Activated CD4-positive, alpha-beta memory T cell treated with anti-CD3 and anti-CD28 coated beads, Interleukin-2, amount 10 ng/mL, durations not matched to agents 7 days and 5 days (primary cell): ENCODE results near the gene RWDD1. TPM values are rescaled to one million over a fixed set of nuclear protein-coding genes. Genes with fewer than 3 reads are reported as not detected.

Experiments used
- CTCF ChIA-PET: fragments of 350-600 bp; sonication (Branson Sonifier 250); formaldehyde crosslinking; loops from one replicate; lab custom pipeline; 2021; ENCODE audit warnings: antibody characterized with exemption, inconsistent platforms; lab: Charles Lee
- POLR2A ChIA-PET: fragments of 350-600 bp; sonication (Branson Sonifier 250); formaldehyde crosslinking; loops from one replicate; lab custom pipeline; 2021; ENCODE audit warnings: antibody characterized with exemption; lab: Charles Lee
- DNase-seq: peaks from one replicate; pipeline ENCODE4 v3.0.0-alpha.2; 2020
- H3K27ac Mint-ChIP-seq: one replicate; pipeline ENCODE4 v1.8.0; 2021; ENCODE audit warnings: mild to moderate bottlenecking, mixed read lengths
- H3K27me3 Mint-ChIP-seq: one replicate; pipeline ENCODE4 v1.8.0; 2021; ENCODE audit warnings: mixed read lengths
- H3K36me3 Mint-ChIP-seq: one replicate; pipeline ENCODE4 v1.8.0; 2021; ENCODE audit warnings: low read depth, mixed read lengths
- H3K4me1 Mint-ChIP-seq: one replicate; pipeline ENCODE4 v1.8.0; 2021; ENCODE audit warnings: mixed read lengths
- H3K4me3 Mint-ChIP-seq: one replicate; pipeline ENCODE4 v1.8.0; 2021; ENCODE audit warnings: mild to moderate bottlenecking, mixed read lengths
- H3K9me3 Mint-ChIP-seq: one replicate; pipeline ENCODE4 v1.8.0; 2021; ENCODE audit warnings: mixed read lengths
- total RNA-seq, 2 experiments: library from RNA; stranded (reverse); gene quantifications; one replicate each; pipeline ENCODE4 v1.2.3, GENCODE V29; 2021

RWDD1 gene
- total RNA-seq, 2 experiments from 2014 or later, result 37.8 to 39.5 TPM

DNA sequence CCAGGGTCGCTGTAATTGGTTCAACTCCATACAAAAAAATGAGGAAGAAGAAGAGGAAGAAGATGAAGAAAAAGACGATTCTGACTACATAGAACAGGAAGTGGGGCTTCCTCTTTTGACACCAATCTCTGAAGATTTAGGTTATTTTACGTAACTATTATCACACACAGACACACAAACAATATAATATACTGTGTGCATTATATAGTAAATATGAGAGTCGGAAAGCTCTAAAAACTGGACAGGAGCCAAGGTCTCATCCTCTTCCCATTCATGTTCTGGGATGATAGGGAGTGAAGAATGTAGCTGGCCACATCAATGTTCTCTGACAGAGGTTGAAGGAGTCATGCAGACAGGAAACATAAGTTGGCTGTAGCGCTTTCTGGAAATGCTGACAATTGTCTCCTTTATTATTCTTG is 58.3 kb downstream of the RWDD1 start:
- no peak for DNase-seq
- no peaks in the 10 kb centered on the region for H3K9me3 Mint-ChIP-seq
- H3K27me3 Mint-ChIP-seq, result no peaks in the 10 kb centered on the region
- H3K27ac Mint-ChIP-seq, result no peak overlapping the region
- CTCF ChIA-PET, result interaction anchor here (1.9 kb wide), 1 partner anchor 342 kb away, joined by 6 read pairs; no protein-coding TSS in a partner anchor
- no peak overlapping the region for H3K4me3 Mint-ChIP-seq
- peaks cover 16% of the 10 kb centered on the region for H3K36me3 Mint-ChIP-seq
- POLR2A ChIA-PET, result interaction anchor here (1.6 kb wide), 1 partner anchor 57 kb away, joined by 4 read pairs; no protein-coding TSS in a partner anchor
- peaks cover 2% of the 10 kb centered on the region for H3K4me1 Mint-ChIP-seq

DNA sequence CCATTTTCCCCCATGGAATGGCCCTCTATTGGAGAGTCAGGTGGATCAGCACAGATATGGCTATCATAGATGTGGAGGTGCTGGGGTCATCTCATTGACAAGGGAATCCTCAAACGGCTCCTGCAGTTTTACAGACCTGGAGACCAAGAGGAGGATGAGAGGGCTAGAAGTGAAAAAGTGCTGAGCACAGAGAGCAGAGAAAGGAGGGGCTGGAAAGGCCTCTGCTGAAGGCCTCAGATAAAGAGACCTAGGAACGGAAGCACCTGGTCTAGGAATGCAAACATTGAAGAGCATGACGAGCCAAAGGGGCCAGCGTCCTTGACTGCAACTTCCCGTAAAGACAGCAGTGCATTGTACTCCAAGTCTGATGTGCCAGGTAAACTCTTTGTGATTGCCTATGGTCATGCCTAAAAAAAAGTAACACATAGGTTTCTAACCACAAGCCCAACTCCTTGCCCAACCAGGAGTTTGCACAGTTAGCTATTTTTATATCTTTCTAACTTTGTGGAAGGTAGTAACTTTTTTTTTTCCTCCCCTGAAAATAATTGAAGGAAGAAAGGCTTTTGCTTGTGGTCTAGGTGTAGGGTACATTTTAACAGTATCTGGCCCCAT is 60.2 kb downstream of the RWDD1 start:
- H3K4me3 Mint-ChIP-seq, result no peak overlapping the region
- no peaks in the 10 kb centered on the region for H3K27me3 Mint-ChIP-seq
- ChIA-PET POLR2A (no interaction called here), CTCF (interaction anchor here (1.9 kb wide), 1 partner anchor 344 kb away, joined by 6 read pairs; no protein-coding TSS in a partner anchor)
- peaks cover 21% of the 10 kb centered on the region for H3K36me3 Mint-ChIP-seq
- no peak overlapping the region for H3K27ac Mint-ChIP-seq
- peaks cover 2% of the 10 kb centered on the region for H3K4me1 Mint-ChIP-seq
- H3K9me3 Mint-ChIP-seq, result no peaks in the 10 kb centered on the region
- DNase-seq, result no peak

DNA sequence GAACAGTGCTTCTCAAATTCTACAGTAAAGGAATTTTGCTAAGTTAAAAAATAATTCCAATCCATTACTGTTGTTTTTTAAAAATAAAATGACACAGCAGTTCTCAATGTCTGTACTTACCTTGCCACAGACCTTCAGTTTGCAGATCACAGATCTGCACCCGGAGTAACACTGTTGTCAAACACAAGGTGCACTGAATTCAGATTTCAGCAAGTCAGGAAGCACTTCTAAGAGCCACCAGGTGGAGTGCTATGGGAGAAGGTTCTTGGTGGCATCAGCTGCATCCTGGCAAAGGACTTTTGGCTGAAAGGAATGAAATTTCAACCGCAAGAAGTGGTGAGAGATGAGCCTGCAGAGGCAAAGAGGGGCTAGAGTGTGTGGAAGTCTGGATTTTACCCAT is 62.4 kb downstream of the RWDD1 start:
- Mint-ChIP-seq H3K27me3 (no peaks in the 10 kb centered on the region), H3K27ac (no peak overlapping the region), H3K4me3 (no peak overlapping the region), H3K4me1 (peaks cover 2% of the 10 kb centered on the region), H3K36me3 (peaks cover 29% of the 10 kb centered on the region), H3K9me3 (no peaks in the 10 kb centered on the region)
- ChIA-PET CTCF (interaction anchor here (1.4 kb wide), 1 partner anchor 10 kb away, joined by 5 read pairs; no protein-coding TSS in a partner anchor), POLR2A (no interaction called here)
- DNase-seq, result no peak

Other genes with a start within 250 kb of the RWDD1 start
- 1 to 10 TPM; 5.1 to 7.5 TPM for gene DSE, start 200.6 kb upstream of the RWDD1 start, total RNA-seq
- 10 to 100 TPM; 11.2 to 13.1 TPM for gene CALHM6, start 110.1 kb upstream of the RWDD1 start, total RNA-seq
- gene CALHM5, start 59.9 kb upstream of the RWDD1 start, total RNA-seq, result not detected
- not detected for gene TRAPPC3L, start 25.8 kb upstream of the RWDD1 start, total RNA-seq
- not detected for gene CALHM4, start 17.8 kb upstream of the RWDD1 start, total RNA-seq
- gene RSPH4A, start 45.0 kb downstream of the RWDD1 start, total RNA-seq, result under 1 TPM; 0.10 to 0.15 TPM
- 10 to 100 TPM; 18.8 to 19.7 TPM for gene ZUP1, start 97.3 kb downstream of the RWDD1 start, total RNA-seq
- gene KPNA5, start 109.7 kb downstream of the RWDD1 start, total RNA-seq, result 1 to 10 TPM; 7.1 to 9.9 TPM
- not detected for gene FAM162B, start 194.2 kb downstream of the RWDD1 start, total RNA-seq